Measurements from ENCODE around the gene SPATA13.

Gene SPATA13

DNA sequence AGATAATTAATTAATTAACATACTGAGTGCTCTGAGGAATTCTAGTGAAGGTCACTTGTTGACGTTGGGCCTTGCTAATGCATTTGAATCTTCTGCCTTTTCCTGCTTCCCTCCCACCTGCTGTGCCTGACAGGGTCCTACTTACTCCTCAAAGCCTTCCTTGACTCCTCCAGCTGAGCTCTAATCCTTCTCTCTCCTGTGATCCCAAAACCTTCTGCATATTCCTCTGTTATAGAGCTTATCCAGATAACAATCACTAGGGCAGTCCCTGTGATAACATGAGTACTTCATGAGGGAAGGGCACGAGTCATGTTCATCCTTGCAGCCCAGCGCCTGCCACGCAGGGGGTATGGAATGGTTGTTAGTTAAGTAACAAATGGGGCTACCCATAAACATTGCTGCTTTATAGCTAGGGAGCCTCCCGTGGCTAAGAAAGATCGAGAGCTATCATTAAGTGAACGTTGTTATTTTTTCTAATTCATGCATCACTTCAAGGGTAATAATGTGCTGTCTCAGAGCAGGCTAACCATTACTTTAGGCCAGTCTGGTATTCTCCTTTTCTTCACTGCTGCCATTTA, 19.1 kb upstream of the SPATA13 start:
- DNase-seq (ENCODE audit: low spot score), result no peak

GRCh38 chr13:24142453-24142852, 18.1 kb upstream of the SPATA13 start:
- no peak for DNase-seq (ENCODE audit: low spot score)

DNA sequence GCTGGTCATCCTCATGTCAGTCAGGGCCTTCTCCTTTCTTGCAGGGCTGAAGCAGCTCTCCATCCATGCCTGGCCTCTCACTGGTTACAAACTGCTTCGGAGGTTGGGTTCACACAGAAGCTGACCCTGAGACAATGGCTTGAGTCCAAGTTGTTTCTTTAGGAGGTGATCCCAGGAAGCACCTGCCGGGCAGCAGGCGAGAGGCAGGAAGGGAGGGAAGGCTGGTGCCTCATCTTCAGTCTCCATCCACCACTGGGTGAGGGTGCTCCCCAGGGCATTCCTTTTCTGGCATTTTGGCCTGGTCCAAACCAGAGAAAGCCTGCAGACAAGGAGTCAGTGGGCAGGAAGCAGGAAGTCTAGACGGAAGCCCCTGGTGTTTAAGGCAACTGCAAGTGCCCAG, 17.6 kb upstream of the SPATA13 start:
- DNase-seq (ENCODE audit: low spot score), result no peak

- no peak for DNase-seq (ENCODE audit: low spot score)
Observed at GRCh38 chr13:24145240-24145639, 15.3 kb upstream of the SPATA13 start.

DNA sequence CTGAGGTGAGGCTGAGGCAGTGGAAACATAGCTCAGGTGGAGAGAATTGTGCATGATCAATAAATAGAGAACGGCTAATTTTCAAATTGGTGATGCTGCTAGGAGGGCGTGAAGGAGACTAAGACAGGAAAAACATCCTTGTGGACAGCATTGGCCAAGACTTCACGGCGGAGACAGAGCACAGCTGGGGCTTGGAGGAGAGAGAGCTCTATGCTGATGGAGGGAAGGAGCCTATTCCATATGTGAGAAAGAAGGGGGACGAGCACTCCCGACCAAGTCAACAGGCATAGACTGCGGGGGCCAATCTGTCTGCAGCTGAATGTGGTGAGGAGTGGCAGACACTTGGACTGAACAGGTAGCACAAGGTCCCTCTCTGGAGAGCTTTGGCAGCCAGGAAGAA, 14.8 kb upstream of the SPATA13 start:
- no peak for DNase-seq (ENCODE audit: low spot score)

DNA sequence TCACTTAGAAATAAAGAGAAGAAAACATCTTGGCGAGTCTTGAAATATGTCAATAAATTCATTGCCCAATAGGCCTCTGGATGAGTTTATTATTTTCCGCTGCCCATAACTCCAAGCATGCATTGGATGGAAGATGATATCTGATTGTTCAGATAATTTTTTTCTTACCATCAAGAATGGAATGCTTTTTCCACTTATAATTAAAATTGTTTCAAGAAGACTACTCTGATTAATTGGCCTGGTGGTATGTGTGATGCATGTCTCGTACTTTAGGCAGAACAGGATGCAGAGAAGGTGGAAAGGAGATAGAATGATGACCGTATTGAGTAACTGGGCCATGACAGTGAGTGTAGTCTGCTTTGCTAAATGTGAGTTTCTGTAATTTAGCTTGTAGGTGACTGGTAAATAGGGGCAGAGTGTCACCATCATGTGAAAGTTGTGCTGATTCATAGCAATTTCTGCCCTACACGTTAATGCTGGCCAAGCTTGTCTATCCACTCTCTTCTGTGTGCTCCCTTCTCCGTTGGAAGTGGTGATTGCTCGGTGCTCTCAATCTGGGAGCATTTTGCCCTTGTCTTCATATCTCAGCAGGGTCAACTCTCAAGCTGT, 13.5 kb upstream of the SPATA13 start:
- no peak for DNase-seq (ENCODE audit: low spot score)

DNA sequence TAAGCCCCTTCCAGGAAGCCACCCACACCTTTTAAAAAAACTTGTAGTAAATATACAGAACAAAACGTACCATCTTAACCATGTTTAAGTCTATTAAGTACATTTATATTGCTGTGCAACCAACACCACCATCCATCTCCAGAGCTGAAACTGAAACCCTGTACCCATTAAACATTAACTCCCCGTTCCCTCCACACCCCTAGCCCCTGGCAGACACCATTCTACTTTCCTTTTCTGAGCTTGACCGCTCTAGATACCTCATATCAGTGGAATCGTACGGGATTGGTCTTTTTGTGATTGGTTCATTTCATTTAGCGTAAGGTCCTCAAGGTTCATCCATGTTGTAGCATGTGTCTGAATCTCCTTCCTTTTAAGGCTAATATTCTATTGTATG, 13.0 kb upstream of the SPATA13 start:
- no peak for DNase-seq (ENCODE audit: low spot score)

DNA sequence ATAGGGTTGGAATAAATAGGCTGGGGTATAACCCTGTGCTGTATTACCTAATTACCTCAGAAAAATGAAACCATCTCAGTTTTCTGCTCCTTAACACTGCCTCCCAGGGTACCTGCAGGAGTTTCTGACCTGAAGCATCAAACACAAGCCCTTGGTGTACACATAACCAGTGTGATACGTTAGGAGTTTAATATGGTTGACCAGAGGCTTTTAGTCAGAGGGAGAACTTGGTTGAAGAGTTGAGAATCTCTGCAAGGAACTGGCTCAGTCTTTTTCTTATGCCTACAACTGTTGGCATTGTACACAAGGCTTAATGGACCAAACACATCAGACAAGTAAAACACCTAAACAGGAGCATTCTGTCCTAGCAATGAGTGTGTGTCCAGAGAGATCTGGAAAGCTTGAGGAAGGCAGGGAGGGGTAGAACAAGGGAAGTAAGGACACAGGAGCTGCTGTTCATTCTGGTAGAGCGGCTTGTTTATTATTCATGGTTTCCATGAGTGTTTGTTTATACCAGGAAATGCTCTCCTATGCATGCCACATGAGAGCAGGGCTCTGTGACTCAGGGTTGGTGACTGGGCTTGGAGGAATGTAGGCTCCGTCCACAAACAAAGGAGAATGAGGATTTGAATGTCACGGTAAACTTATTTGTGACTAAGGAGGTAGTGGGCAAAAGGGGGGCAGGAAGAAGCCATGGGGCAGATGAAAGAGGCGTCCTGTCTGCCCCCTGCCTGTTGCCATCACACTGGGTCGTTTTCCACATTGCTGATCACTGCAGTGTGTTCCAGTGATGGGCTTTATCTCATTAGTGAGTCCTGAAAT, 11.9 kb upstream of the SPATA13 start:
- DNase-seq (ENCODE audit: low spot score), result peak; percentile 60

GRCh38 chr13:24149246-24150032, 11.1 kb upstream of the SPATA13 start:
- DNase-seq (ENCODE audit: low spot score), result no peak

- no peak for DNase-seq (ENCODE audit: low spot score)
Observed at GRCh38 chr13:24150572-24150971, 9.9 kb upstream of the SPATA13 start.

DNA sequence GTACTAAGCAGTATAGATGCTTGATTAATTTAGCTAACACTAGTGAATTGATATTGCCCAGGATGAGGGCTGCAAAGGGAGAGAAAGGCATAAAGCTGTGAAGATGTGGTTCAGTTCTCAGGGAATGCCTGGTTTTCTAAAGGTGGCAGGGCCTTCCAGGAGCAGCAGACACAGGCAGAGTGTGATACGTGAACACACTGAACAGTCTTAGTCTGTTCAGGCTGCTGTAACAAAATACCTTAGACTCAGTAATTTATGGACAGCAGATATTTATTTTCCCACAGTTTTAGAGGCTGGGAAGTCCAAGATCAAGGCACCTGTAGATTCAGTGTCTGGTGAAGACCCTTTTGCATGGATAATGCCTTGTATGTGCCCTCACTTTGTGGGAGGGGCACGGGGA, 8.7 kb upstream of the SPATA13 start:
- DNase-seq (ENCODE audit: low spot score), result no peak

DNA sequence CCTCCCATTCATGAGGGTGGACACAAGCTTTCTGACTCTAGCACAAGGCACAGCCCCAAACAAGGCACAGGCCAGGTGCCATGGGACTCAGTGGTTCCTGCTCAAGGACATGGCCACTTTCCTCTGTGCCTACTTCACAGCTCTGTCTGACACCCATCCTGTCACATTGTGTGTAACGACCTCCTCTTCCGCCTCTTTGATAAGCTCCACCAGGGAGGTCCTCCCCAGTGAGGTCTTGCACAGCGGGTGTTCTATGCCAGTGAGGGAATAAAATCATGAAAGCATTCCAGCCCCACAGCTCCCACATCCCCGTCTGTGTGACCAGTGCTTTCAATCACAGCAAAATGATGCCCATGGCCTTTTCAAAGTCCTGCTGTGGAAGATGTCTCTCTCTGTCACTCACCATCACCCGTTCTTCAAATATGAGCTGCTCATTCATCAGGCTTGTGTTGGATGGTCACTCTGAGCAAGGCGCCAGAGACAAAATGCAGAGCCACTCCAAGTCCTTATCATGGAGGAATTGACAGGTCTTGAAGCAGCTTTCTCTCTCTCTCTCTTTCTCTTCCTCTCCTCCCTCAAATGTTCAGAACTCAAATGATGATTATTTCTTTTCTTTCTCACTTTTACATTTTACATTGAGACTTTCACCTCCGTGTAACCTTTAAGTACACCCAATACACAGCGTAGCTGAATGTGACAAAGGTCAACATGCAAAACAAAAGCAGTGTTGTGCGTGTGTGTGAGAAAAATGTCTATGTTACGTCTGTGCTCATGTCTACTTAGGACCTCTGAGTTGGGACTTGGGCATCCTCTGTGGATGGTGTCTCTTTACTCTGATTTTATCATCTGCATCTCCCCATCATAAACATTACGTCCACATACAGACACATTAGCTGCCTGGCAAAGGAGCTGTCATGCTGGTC, 8.0 kb upstream of the SPATA13 start:
- DNase-seq (ENCODE audit: low spot score), result no peak

DNA sequence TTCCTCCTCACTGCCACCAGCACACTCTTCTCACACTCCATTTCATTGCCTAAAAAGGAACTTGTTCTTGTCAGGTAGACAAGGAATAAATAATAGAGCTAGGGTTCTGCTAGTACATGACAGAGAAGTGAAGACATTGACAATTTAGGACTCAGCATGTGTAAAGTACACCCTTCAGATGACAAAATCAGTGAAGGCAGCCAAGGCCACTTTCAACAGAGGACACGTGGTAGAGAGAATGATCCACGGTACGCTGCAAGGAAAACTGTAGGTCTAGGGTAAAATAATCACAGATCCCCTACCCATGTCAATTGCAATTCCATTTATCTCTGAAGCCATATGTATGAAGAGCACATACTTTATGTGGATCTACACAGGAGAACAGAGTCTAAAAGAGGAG, 7.2 kb upstream of the SPATA13 start:
- no peak for DNase-seq (ENCODE audit: low spot score)

- no peak for DNase-seq (ENCODE audit: low spot score)
Observed at GRCh38 chr13:24153979-24154701, 6.4 kb upstream of the SPATA13 start.

- DNase-seq (ENCODE audit: low spot score), result no peak
Observed at GRCh38 chr13:24159357-24159756, 1.2 kb upstream of the SPATA13 start.

DNA sequence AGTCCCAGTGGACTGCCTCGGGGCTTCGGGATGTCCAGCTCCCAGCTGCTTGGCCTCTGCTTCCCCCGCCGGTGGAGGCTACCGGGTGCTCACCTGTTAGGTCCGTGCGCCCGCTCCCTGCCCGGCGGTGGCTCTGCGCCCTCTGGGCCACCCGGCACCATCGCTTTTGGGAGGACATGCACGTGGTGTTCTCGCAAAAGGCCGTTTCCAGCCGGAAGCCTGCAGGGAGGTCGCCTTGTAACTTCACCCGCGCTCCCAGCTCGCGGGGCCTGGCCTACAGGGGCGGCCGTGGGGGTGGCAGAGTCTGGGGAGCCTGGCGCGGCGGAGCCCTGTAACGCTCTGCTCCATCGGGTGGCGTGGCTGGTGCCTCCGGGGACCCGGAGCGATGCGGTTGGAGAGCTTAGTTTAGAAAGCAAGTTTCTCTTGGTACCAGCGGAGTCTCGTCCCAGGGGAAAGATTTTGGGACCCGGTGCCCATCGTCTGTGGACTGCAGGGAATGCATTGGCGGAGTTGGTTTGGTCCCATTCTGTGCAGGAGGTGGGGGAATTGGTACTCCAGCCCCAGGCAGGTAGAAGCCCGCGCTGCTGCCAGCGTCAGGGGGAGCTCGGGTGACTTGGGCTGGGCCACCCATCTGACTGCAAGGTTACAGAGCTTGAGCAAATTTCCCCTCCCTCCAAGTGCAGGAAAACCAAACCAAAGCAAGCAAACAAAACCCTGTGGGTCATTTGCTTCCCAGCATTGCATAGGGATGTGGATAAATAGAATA, 673 bp downstream of the SPATA13 start:
- peak; percentile 67 for DNase-seq (ENCODE audit: low spot score)

DNA sequence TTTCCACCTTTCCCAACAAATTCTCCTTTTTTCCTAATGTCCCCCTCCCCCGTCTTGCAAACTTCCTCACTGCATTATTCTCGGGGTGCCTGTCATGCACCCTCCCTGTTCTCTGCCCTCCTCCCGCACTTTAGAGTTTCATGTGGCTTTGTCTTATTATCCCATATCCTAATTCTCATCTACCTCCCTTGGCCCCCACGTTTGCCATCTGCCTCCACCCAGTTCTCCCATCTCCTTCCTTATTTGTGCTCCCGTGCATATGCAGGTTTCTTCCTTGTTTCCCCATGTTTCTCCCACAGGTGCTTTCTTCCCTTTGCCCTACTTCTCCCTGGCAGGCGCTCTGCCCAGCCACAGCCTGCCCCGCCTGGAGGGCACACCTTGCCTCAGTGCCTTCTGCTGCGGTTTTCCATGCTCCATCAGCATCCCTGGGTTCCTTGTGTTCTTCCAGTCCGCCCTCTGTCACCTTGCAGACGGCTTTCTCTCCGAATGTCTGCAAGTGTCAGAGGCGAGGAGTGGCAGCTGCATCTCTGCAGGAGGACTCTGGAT, 1.5 kb downstream of the SPATA13 start:
- DNase-seq (ENCODE audit: low spot score), result no peak

GRCh38 chr13:24162604-24163003, 2.1 kb downstream of the SPATA13 start:
- no peak for DNase-seq (ENCODE audit: low spot score)

DNA sequence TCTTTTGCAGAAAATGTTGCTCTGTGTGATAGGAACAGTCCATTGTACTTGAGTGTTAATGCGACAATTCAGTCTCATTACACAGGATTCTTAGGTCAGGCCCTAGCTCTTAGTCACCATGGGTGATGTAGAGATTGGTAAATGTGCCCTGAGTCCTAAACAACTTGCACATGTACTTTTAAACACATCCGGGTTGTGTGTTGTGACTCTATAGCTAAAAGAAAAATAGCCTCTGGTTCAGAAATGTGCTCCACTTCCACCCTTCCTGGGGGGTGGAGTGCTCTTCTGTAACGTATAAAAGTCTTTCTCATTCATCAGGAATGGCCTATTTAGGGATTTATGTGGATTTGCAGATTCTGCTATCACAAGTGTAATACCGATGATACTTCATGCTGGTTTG, 5.2 kb downstream of the SPATA13 start:
- no peak for DNase-seq (ENCODE audit: low spot score)

DNA sequence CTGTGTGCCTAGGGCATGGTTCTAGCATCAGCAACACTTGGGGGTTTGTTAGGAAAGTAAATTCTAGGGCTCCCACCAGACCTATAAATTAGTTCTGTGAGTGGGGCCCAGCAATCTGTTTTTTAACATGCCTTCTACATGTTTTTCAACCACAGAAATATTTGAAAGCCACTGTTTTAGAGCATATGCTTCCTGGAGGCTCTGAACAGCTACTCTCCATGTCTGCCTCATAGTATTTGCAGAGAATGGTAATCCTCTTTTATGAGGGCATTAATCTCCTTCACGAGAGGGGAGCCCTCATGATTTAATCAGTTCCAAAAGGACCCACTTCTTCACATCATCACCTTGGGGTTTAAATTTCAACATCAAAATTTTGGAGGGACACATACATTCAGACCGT, 6.0 kb downstream of the SPATA13 start:
- DNase-seq (ENCODE audit: low spot score), result no peak

Measured in iPS-NIHi11 (cell line).